ENCODE data around the gene RYR1. TPM values are rescaled to one million over a fixed set of nuclear protein-coding genes. Genes with fewer than 3 reads are reported as not detected.

The RYR1 gene
- total and polyA plus RNA-seq, 2 of the 13 experiments (the other 11 are each of a cell fraction or from before 2014, with no cell fraction given): 0.03 TPM; not detected in 1

DNA sequence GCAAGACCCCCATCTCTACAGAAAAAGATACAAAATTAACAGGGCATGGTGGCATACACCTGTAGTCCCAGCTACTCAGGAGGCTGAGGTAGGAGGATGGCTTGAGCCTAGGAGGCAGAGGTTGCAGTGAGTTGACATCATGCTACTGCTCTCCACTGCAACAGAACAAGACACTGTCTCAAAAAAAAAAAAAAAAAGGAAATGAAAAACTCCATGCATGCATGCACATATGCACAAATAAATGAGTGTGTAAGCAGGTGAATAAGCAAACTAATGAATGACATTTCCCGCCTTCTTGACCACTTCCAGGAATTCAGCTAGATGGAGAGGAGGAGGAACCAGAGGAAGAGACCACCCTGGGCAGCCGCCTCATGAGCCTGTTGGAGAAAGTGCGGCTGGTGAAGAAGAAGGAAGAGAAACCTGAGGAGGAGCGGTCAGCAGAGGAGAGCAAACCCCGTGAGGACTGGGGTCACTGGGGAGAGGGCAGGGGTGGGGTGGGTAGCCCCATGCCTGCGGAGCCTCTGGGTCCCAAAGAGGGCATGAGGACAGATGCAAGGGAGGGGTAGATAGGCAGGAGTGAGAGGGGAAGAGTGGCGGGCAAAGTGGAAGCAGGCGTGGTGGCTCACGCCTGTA, 58.8 kb downstream of the RYR1 start:
- FAIRE-seq: no peak
- H3K4me3 ChIP-seq (replicated peaks in 1 of 3; ENCODE audit: insufficient read depth in 1 of 3, low read depth in 2 of 3, low read length in 3 of 3): no peak overlapping the region
- DNase-seq (ENCODE audit: low spot score): no peak
- WGBS (ENCODE audit: low lambda C conversion rate): 26% methylated on average over 9 of the region's 9 CpGs
- no TSS peak for BruUV-seq (replicated peaks)
- H3K9me3 ChIP-seq (ENCODE audit: low read length): no peaks in the 10 kb centered on the region
- no peak overlapping the region for H3K4me2 ChIP-seq (ENCODE audit: low read depth, low read length)
- 0 out of 2 replicates have a peak, but pooled peaks cover 12% of the 10 kb centered on the region for H3K4me1 ChIP-seq (ENCODE audit: insufficient read depth, low read length)
- ChIA-PET POLR2A (no interaction called here), CTCF (ENCODE audit: low intra/inter-chr PET ratio, low total read pairs) (no interaction called here)
- H3K79me2 ChIP-seq (ENCODE audit: insufficient read depth, low read length): no peaks in the 10 kb centered on the region
- in situ Hi-C loops (cut with HindIII; ENCODE audit: extremely low pct_ligation_motif_present, low pct_unique_long_range_greater_than_20kb): no loop called here
- TF ChIP-seq BRCA1 (CRISPR knock-in tag; IDR thresholded peaks at IDR 0.05): no peak
- TF ChIP-seq, protein P1, sequence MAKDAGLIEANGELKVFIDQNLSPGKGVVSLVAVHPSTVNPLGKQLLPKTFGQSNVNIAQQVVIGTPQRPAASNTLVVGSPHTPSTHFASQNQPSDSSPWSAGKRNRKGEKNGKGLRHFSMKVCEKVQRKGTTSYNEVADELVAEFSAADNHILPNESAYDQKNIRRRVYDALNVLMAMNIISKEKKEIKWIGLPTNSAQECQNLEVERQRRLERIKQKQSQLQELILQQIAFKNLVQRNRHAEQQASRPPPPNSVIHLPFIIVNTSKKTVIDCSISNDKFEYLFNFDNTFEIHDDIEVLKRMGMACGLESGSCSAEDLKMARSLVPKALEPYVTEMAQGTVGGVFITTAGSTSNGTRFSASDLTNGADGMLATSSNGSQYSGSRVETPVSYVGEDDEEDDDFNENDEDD (CRISPR knock-in tag; IDR thresholded peaks at IDR 0.05; ENCODE audit: borderline replicate concordance): no peak
- TF ChIP-seq KDM5B (CRISPR knock-in tag; IDR thresholded peaks at IDR 0.05; ENCODE audit: borderline replicate concordance): no peak
- TF ChIP-seq, protein P2, sequence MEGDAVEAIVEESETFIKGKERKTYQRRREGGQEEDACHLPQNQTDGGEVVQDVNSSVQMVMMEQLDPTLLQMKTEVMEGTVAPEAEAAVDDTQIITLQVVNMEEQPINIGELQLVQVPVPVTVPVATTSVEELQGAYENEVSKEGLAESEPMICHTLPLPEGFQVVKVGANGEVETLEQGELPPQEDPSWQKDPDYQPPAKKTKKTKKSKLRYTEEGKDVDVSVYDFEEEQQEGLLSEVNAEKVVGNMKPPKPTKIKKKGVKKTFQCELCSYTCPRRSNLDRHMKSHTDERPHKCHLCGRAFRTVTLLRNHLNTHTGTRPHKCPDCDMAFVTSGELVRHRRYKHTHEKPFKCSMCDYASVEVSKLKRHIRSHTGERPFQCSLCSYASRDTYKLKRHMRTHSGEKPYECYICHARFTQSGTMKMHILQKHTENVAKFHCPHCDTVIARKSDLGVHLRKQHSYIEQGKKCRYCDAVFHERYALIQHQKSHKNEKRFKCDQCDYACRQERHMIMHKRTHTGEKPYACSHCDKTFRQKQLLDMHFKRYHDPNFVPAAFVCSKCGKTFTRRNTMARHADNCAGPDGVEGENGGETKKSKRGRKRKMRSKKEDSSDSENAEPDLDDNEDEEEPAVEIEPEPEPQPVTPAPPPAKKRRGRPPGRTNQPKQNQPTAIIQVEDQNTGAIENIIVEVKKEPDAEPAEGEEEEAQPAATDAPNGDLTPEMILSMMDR (CRISPR knock-in tag; IDR thresholded peaks at IDR 0.05): no peak
- TF ChIP-seq, protein P3, sequence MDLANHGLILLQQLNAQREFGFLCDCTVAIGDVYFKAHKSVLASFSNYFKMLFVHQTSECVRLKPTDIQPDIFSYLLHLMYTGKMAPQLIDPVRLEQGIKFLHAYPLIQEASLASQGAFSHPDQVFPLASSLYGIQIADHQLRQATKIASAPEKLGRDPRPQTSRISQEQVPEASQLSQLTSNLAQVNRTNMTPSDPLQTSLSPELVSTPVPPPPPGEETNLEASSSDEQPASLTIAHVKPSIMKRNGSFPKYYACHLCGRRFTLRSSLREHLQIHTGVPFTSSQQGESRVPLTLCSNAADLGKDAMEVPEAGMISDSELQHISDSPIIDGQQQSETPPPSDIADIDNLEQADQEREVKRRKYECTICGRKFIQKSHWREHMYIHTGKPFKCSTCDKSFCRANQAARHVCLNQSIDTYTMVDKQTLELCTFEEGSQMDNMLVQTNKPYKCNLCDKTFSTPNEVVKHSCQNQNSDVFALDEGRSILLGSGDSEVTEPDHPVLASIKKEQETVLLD (CRISPR knock-in tag; IDR thresholded peaks at IDR 0.05; ENCODE audit: low read depth): no peak
- no peak for TF ChIP-seq NFKB2 (CRISPR knock-in tag; IDR thresholded peaks at IDR 0.05; ENCODE audit: borderline replicate concordance)
- no peak for TF ChIP-seq ZNF724P (CRISPR knock-in tag; IDR thresholded peaks at IDR 0.05; ENCODE audit: borderline replicate concordance)
- no peak for TF ChIP-seq KDM3A (CRISPR knock-in tag; IDR thresholded peaks at IDR 0.05; ENCODE audit: low read depth)
- no peak for TF ChIP-seq GATAD2A (CRISPR knock-in tag; IDR thresholded peaks at IDR 0.05)
- TF ChIP-seq, protein P4, sequence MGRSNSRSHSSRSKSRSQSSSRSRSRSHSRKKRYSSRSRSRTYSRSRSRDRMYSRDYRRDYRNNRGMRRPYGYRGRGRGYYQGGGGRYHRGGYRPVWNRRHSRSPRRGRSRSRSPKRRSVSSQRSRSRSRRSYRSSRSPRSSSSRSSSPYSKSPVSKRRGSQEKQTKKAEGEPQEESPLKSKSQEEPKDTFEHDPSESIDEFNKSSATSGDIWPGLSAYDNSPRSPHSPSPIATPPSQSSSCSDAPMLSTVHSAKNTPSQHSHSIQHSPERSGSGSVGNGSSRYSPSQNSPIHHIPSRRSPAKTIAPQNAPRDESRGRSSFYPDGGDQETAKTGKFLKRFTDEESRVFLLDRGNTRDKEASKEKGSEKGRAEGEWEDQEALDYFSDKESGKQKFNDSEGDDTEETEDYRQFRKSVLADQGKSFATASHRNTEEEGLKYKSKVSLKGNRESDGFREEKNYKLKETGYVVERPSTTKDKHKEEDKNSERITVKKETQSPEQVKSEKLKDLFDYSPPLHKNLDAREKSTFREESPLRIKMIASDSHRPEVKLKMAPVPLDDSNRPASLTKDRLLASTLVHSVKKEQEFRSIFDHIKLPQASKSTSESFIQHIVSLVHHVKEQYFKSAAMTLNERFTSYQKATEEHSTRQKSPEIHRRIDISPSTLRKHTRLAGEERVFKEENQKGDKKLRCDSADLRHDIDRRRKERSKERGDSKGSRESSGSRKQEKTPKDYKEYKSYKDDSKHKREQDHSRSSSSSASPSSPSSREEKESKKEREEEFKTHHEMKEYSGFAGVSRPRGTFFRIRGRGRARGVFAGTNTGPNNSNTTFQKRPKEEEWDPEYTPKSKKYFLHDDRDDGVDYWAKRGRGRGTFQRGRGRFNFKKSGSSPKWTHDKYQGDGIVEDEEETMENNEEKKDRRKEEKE (IDR thresholded peaks at IDR 0.05): no peak
- TF ChIP-seq PHF21A (CRISPR knock-in tag; IDR thresholded peaks at IDR 0.05): no peak
- H2AFZ ChIP-seq (ENCODE audit: low read length): no peak overlapping the region
- H3K36me3 ChIP-seq (replicated peaks in 1 of 2; ENCODE audit: control insufficient read depth in 1 of 2, insufficient read depth in 2 of 2, low read length in 2 of 2): no peaks in the 10 kb centered on the region
- intact Hi-C loops (cut with micrococcal nuclease; ENCODE audit: unreplicated experiment): no loop called here
- H4K20me1 ChIP-seq (ENCODE audit: insufficient read depth, low read length): no peaks in the 10 kb centered on the region; the same call in 1 of the 2 replicates
- peaks cover 1 to 11% of the 10 kb centered on the region in 2 experiments; a peak in 3 of 5 replicates for H3K27me3 ChIP-seq (ENCODE audit: control insufficient read depth in 1 of 2, insufficient read depth in 2 of 2, low read length in 2 of 2)
- H3K9ac ChIP-seq (ENCODE audit: insufficient read depth, low read depth, low read length): no peak overlapping the region
- no peak overlapping the region for H3K27ac ChIP-seq (ENCODE audit: extremely low read length, insufficient read depth, low read length)
- ATAC-seq: no peak
